Esophagus muscularis mucosa (tissue), 4 donors: Measurements from ENCODE around the gene ITGB5. TPM values are rescaled to one million over a fixed set of nuclear protein-coding genes. Genes with fewer than 3 reads are reported as not detected.

Experiments used
- DNase-seq: peaks from one replicate; pipeline ENCODE4 v3.0.0-alpha.2; 2017; ENCODE audit errors: extremely low spot score
- H3K27ac ChIP-seq, 4 donors: fragments of 200-600 bp; sonication (generic); replicated peaks in 1 of 4; 1 replicate in 3 of 4; 2 replicates in 1 of 4; pipeline ENCODE4 v1.5.1; 2016 to 2019; ENCODE audit warnings: mild to moderate bottlenecking in 1 of 4
- H3K27me3 ChIP-seq, 4 donors: fragments of 200-600 bp; sonication (generic); one replicate each; pipeline versions ENCODE4 v1.5.1 to v1.6.0; 2016 to 2019
- H3K36me3 ChIP-seq, 4 donors: fragments of 200-600 bp; sonication (generic); one replicate each; pipeline ENCODE4 v1.5.1; 2016 to 2019
- H3K4me1 ChIP-seq, 4 donors: fragments of 200-600 bp; sonication (generic); one replicate each; pipeline ENCODE4 v1.5.1; 2016 to 2019
- H3K4me3 ChIP-seq, 4 donors: fragments of 200-600 bp; sonication (generic); 1 replicate in 2 of 4; 2 replicates in 2 of 4; pipeline ENCODE4 v1.5.1; 2016 to 2019; ENCODE audit warnings: mild to moderate bottlenecking in 4 of 4, moderate library complexity in 1 of 4
- H3K9me3 ChIP-seq, 4 donors: fragments of 200-600 bp; sonication (generic); 1 replicate in 3 of 4; 2 replicates in 1 of 4; pipeline ENCODE4 v1.5.1; 2016 to 2019
- CTCF ChIP-seq, 3 experiments: fragments of 200-600 bp in 2 of 3; fragments of 450-650 bp in 1 of 3; sonication (generic) in 2 of 3; IDR thresholded peaks; one replicate each; pipeline ENCODE4 v1.5.1; 2017 to 2019; ENCODE audit warnings: antibody characterized with exemption in 3 of 3, mild to moderate bottlenecking in 2 of 3, moderate library complexity in 1 of 3
- EP300 ChIP-seq: sonication (generic); formaldehyde crosslinking; IDR thresholded peaks from one replicate; pipeline ENCODE4 v1.6.1; 2017; ENCODE audit warnings: antibody characterized with exemption
- POLR2A ChIP-seq: fragments of 450-650 bp; IDR thresholded peaks from one replicate; pipeline ENCODE4 v1.6.1; 2017; ENCODE audit warnings: antibody characterized with exemption, moderate library complexity, mild to moderate bottlenecking, low read depth
- POLR2AphosphoS5 ChIP-seq, 2 donors: sonication (generic); formaldehyde crosslinking; IDR thresholded peaks; one replicate each; pipeline ENCODE4 v1.6.1; 2017; ENCODE audit warnings: antibody characterized with exemption in 2 of 2
- WGBS: methylation state at CpG from one replicate; pipeline ENCODE4 v1.1.5; 2018; 5-methylcytosine and 5-hydroxymethylcytosine counted together
- intact Hi-C: fragments of 100-400 bp; cut with DNase I; formaldehyde crosslinking; loops from one replicate; pipeline ENCODE4 v1.15.1; 2023
- total RNA-seq, 4 donors: library from RNA; depleted of rRNA; stranded (reverse); fragments of >200 nt; gene quantifications; one replicate each; pipeline versions ENCODE4 v1.1.0 to v1.2.1, GENCODE V29; 2016

ITGB5 gene
- total RNA-seq, 4 donors from 2014 or later: 114 to 284 (median 188) TPM

GRCh38 chr3:124766113-124767095 lies 120.8 kb downstream of the ITGB5 start:
- 91% methylated on average over 16 of the region's 16 CpGs for whole genome bisulfite sequencing
- no peaks in the 10 kb centered on the region for H3K9me3 ChIP-seq
- no peak overlapping the region for H3K27ac ChIP-seq
- H3K36me3 ChIP-seq: peaks cover 39 to 71% (median 66%) of the 10 kb centered on the region in 4 donors
- intact Hi-C loops: no loop called here
- H3K27me3 ChIP-seq: no peaks in the 10 kb centered on the region
- no peak for TF ChIP-seq POLR2A
- no peak overlapping the region for H3K4me3 ChIP-seq
- peaks cover 21 to 27% (median 22%) of the 10 kb centered on the region in 4 donors for H3K4me1 ChIP-seq
- DNase-seq: no peak

- H3K27ac ChIP-seq: no peak overlapping the region
- peaks cover 39 to 70% (median 66%) of the 10 kb centered on the region in 4 donors for H3K36me3 ChIP-seq
- H3K27me3 ChIP-seq: no peaks in the 10 kb centered on the region
- peaks cover 19 to 27% (median 21%) of the 10 kb centered on the region in 4 donors for H3K4me1 ChIP-seq
- no peaks in the 10 kb centered on the region for H3K9me3 ChIP-seq
- TF ChIP-seq POLR2AphosphoS5 (IDR thresholded peaks at IDR 0.05) (no peak), CTCF (IDR thresholded peaks at IDR 0.05) (no peak), EP300 (no peak), POLR2A (no peak)
- no peak overlapping the region for H3K4me3 ChIP-seq
- WGBS: 92% methylated on average over 4 of the region's 5 CpGs
- no peak for DNase-seq
- intact Hi-C loops: no loop called here
These were observed 121.8 kb downstream of the ITGB5 start for GRCh38 chr3:124765197-124765840.

- peaks cover 39 to 69% (median 64%) of the 10 kb centered on the region in 4 donors for H3K36me3 ChIP-seq
These were observed 122.4 kb downstream of the ITGB5 start for GRCh38 chr3:124764746-124765145.

GRCh38 chr3:124763644-124764358 lies 123.4 kb downstream of the ITGB5 start:
- intact Hi-C loops: no loop called here
- no peak for DNase-seq
- TF ChIP-seq CTCF (IDR thresholded peaks at IDR 0.05): no peak
- no peak for TF ChIP-seq EP300
- TF ChIP-seq POLR2A: no peak
- TF ChIP-seq POLR2AphosphoS5 (IDR thresholded peaks at IDR 0.05): no peak
- WGBS: 93% methylated on average over 12 of the region's 15 CpGs
- Histone ChIP-seq H3K4me1 (peaks cover 14 to 19% (median 18%) of the 10 kb centered on the region in 4 donors), H3K9me3 (no peaks in the 10 kb centered on the region), H3K27ac (no peak overlapping the region), H3K36me3 (peaks cover 38 to 63% (median 61%) of the 10 kb centered on the region in 4 donors), H3K27me3 (no peaks in the 10 kb centered on the region), H3K4me3 (no peak overlapping the region)

More at GRCh38 chr3:124764746-124765145, 122.4 kb downstream of the ITGB5 start:
- intact Hi-C loops: no loop called here
- 60% methylated on average over 2 of the region's 5 CpGs for WGBS
- H3K4me3 ChIP-seq: no peak overlapping the region
- DNase-seq: no peak
- H3K27ac ChIP-seq: no peak overlapping the region
- no peaks in the 10 kb centered on the region for H3K9me3 ChIP-seq
- no peaks in the 10 kb centered on the region for H3K27me3 ChIP-seq
- TF ChIP-seq POLR2AphosphoS5 (IDR thresholded peaks at IDR 0.05): no peak
- H3K4me1 ChIP-seq: peaks cover 14 to 21% (median 18%) of the 10 kb centered on the region in 4 donors

GRCh38 chr3:124763206-124763605 lies 124.0 kb downstream of the ITGB5 start:
- Histone ChIP-seq H3K4me1 (peaks cover 14 to 19% (median 18%) of the 10 kb centered on the region in 4 donors), H3K27ac (peak overlapping the region in 1 of 4 donors; percentile 68), H3K27me3 (no peaks in the 10 kb centered on the region), H3K9me3 (no peaks in the 10 kb centered on the region), H3K36me3 (peaks cover 32 to 58% (median 55%) of the 10 kb centered on the region in 4 donors), H3K4me3 (no peak overlapping the region)
- intact Hi-C loops: no loop called here
- no peak for DNase-seq
- 95% methylated on average over 6 of the region's 8 CpGs for WGBS
- TF ChIP-seq POLR2AphosphoS5 (IDR thresholded peaks at IDR 0.05) (no peak), POLR2A (no peak), EP300 (no peak), CTCF (IDR thresholded peaks at IDR 0.05) (no peak)
